Stimulated activated CD8-positive, alpha-beta memory T cell treated with anti-CD3 and anti-CD28 coated beads, Interleukin-7, amount 100 ng/mL, for 24 hours (primary cell): Measurements from ENCODE around the gene BAX.
"Not testable (repeated sequence)": the region's sequence is repeated elsewhere in the genome, so short reads cannot be mapped to it uniquely, and the experiment has no call there.

Experiments
- DNase-seq: peaks from one replicate; pipeline ENCODE4 v3.0.0-alpha.2; 2020; ENCODE audit warnings: low read depth

BAX gene

GRCh38 chr19:48954595-48955307 lies at the start of gene BAX:
TSS of gene BAX (plus strand) at chr19:48954875. CDS start at chr19:48954929, 54 bp downstream.
- peak; percentile 89 for DNase-seq

GRCh38 chr19:48905664-48906063 lies 49.0 kb upstream of the BAX start:
- no peak for DNase-seq

GRCh38 chr19:48906324-48906723 lies 48.4 kb upstream of the BAX start:
- DNase-seq, result no peak

- DNase-seq, result no peak
Measured at GRCh38 chr19:48907671-48908070, 47.0 kb upstream of the BAX start.

- DNase-seq, result not testable (repeated sequence)
Measured at GRCh38 chr19:48909424-48910077, 45.1 kb upstream of the BAX start.

- no peak for DNase-seq
Measured at GRCh38 chr19:48910803-48911202, 43.9 kb upstream of the BAX start.

- no peak for DNase-seq
Measured at GRCh38 chr19:48913114-48913889, 41.4 kb upstream of the BAX start.

GRCh38 chr19:48914181-48914580 lies 40.5 kb upstream of the BAX start:
- DNase-seq, result no peak

- no peak for DNase-seq
Measured at GRCh38 chr19:48915757-48916156, 38.9 kb upstream of the BAX start.

- DNase-seq, result no peak
Measured at GRCh38 chr19:48918071-48918470, 36.6 kb upstream of the BAX start.

GRCh38 chr19:48918801-48919247 lies 35.9 kb upstream of the BAX start:
- DNase-seq, result no peak

GRCh38 chr19:48919271-48919670 lies 35.4 kb upstream of the BAX start:
- DNase-seq, result not testable (repeated sequence)

GRCh38 chr19:48920949-48921348 lies 33.7 kb upstream of the BAX start:
- no peak for DNase-seq

- DNase-seq, result no peak
Measured at GRCh38 chr19:48921721-48922500, 32.8 kb upstream of the BAX start.

GRCh38 chr19:48922548-48923490 lies 31.9 kb upstream of the BAX start:
- no peak for DNase-seq

GRCh38 chr19:48925240-48925843 lies 29.3 kb upstream of the BAX start:
- no peak for DNase-seq

GRCh38 chr19:48925890-48926289 lies 28.8 kb upstream of the BAX start:
- DNase-seq, result not testable (repeated sequence)

- no peak for DNase-seq
Measured at GRCh38 chr19:48926909-48927308, 27.8 kb upstream of the BAX start.

- DNase-seq, result not testable (repeated sequence)
Measured at GRCh38 chr19:48927692-48928091, 27.0 kb upstream of the BAX start.
